H1 (cell line): ENCODE results near the gene ARL6IP1. TPM values are rescaled to one million over a fixed set of nuclear protein-coding genes. Genes with fewer than 3 reads are reported as not detected.

Source experiments
- CTCF ChIA-PET: fragments of 300-600 bp; sonication (Branson Sonifier 250); formaldehyde crosslinking; loops from one replicate; lab custom pipeline; 2021; ENCODE audit not compliant: partially characterized antibody; lab: Charles Lee
- POLR2A ChIA-PET: fragments of 300-600 bp; sonication (Branson Sonifier 250); formaldehyde crosslinking; loops from one replicate; lab custom pipeline; 2021; ENCODE audit warnings: inconsistent platforms; ENCODE audit not compliant: partially characterized antibody; lab: Charles Lee
- DNase-seq, 2 experiments: peaks; one replicate each; pipeline versions ENCODE4 v3.0.0 to v3.0.0-alpha.2; 2010 to 2022; ENCODE audit warnings: low spot score in 2 of 2, low read depth in 1 of 2, mixed read lengths in 1 of 2
- FAIRE-seq: peaks from 2 replicates; lab custom pipeline; 2011; peaks lifted over from hg19 to GRCh38; lab: Jason Lieb, UNC
- H2AFZ ChIP-seq: 2 replicates; pipeline ENCODE4 v1.8.1; 2012; ENCODE audit warnings: low read length, inconsistent platforms
- H2AK5ac ChIP-seq: 2 replicates; pipeline ENCODE4 v1.6.1; 2013; ENCODE audit warnings: low read depth, low read length
- H2BK120ac ChIP-seq: replicated peaks from 2 replicates; pipeline ENCODE3; 2013; ENCODE audit warnings: low read depth, low read length, inconsistent platforms
- H2BK12ac ChIP-seq: 2 replicates; pipeline ENCODE4 v1.6.1; 2013; ENCODE audit warnings: low read depth, low read length
- H2BK15ac ChIP-seq: 2 replicates; pipeline ENCODE4 v1.6.1; 2013; ENCODE audit warnings: low read length
- H2BK20ac ChIP-seq: 2 replicates; pipeline ENCODE4 v1.6.1; 2013; ENCODE audit warnings: low read length
- H2BK5ac ChIP-seq: 2 replicates; pipeline ENCODE4 v1.6.1; 2013; ENCODE audit warnings: low read depth, low read length
- H3K14ac ChIP-seq: 2 replicates; pipeline ENCODE4 v1.6.1; 2013; ENCODE audit warnings: inconsistent platforms; ENCODE audit not compliant: insufficient read length
- H3K18ac ChIP-seq: 2 replicates; pipeline ENCODE4 v1.6.1; 2013; ENCODE audit warnings: low read length; ENCODE audit errors: extremely low read depth
- H3K23ac ChIP-seq: 2 replicates; pipeline ENCODE4 v1.6.1; 2013; ENCODE audit warnings: inconsistent platforms; ENCODE audit not compliant: insufficient read length
- H3K23me2 ChIP-seq: 2 replicates; pipeline ENCODE4 v1.6.1; 2013; ENCODE audit warnings: low read depth, low read length
- H3K27ac ChIP-seq: 2 replicates; pipeline ENCODE4 v1.6.1; 2011; ENCODE audit warnings: low read depth, low read length, inconsistent platforms
- H3K27me3 ChIP-seq, 4 experiments: replicated peaks in 1 of 4; 1 replicate in 1 of 4; 2 replicates in 3 of 4; pipeline versions ENCODE4 v1.6.1 to v1.8.1; 2011 to 2013; ENCODE audit warnings: low read length in 3 of 4, mild to moderate bottlenecking in 3 of 4, inconsistent platforms in 2 of 4, mixed read lengths in 2 of 4, moderate library complexity in 1 of 4; ENCODE audit not compliant: control insufficient read depth in 3 of 4, insufficient read depth in 3 of 4; ENCODE audit errors: extremely low read depth in 1 of 4
- H3K36me3 ChIP-seq, 4 experiments: 2 replicates each; pipeline versions ENCODE4 v1.6.1 to v1.8.1; 2011 to 2013; ENCODE audit warnings: mild to moderate bottlenecking in 4 of 4, low read length in 3 of 4, moderate library complexity in 2 of 4, control low read depth in 1 of 4, inconsistent platforms in 1 of 4; ENCODE audit not compliant: insufficient read depth in 4 of 4, control insufficient read depth in 2 of 4
- H3K4ac ChIP-seq: replicated peaks from 2 replicates; pipeline ENCODE3; 2013; ENCODE audit warnings: low read length, low read depth, mixed read lengths, inconsistent platforms; ENCODE audit not compliant: insufficient read length
- H3K4me1 ChIP-seq, 4 experiments: replicated peaks in 1 of 4; 1 replicate in 1 of 4; 2 replicates in 3 of 4; pipeline versions ENCODE4 v1.6.1 to v1.8.1; 2011 to 2013; ENCODE audit warnings: low read length in 3 of 4, inconsistent platforms in 2 of 4, mixed read lengths in 1 of 4; ENCODE audit not compliant: insufficient read depth in 4 of 4, control insufficient read depth in 3 of 4
- H3K4me2 ChIP-seq, 2 experiments: 2 replicates each; pipeline versions ENCODE4 v1.6.1 to v1.8.1; 2011 to 2013; ENCODE audit warnings: low read depth in 2 of 2, low read length in 2 of 2, control low read depth in 1 of 2, inconsistent platforms in 1 of 2, mild to moderate bottlenecking in 1 of 2; ENCODE audit not compliant: insufficient read depth in 1 of 2
- H3K4me3 ChIP-seq, 4 experiments: fragments of 200-600, 300-600 bp in 1 of 4; sonication (generic), shearing (Covaris generic), sonication (Bioruptor Twin) in 1 of 4; 2 replicates each; pipeline versions ENCODE4 v1.5.1 to v1.8.1; 2011 to 2016; ENCODE audit warnings: low read length in 4 of 4, low read depth in 3 of 4, control low read depth in 2 of 4, inconsistent platforms in 2 of 4, mild to moderate bottlenecking in 2 of 4, mixed read lengths in 1 of 4, moderate library complexity in 1 of 4; ENCODE audit not compliant: insufficient read depth in 2 of 4; ENCODE audit errors: extremely low read depth in 1 of 4
- H3K56ac ChIP-seq: replicated peaks from 2 replicates; pipeline ENCODE3; 2013; ENCODE audit warnings: low read depth, mild to moderate bottlenecking, mixed read lengths, low read length, inconsistent platforms; ENCODE audit not compliant: insufficient read length
- H3K79me1 ChIP-seq: 2 replicates; pipeline ENCODE4 v1.6.1; 2013; ENCODE audit warnings: low read depth, low read length, control low read depth
- H3K79me2 ChIP-seq, 2 experiments: 2 replicates each; pipeline versions ENCODE4 v1.6.1 to v1.8.1; 2012 to 2013; ENCODE audit warnings: low read length in 2 of 2, mild to moderate bottlenecking in 2 of 2, inconsistent platforms in 1 of 2; ENCODE audit not compliant: insufficient read depth in 2 of 2, control insufficient read depth in 1 of 2
- H3K9ac ChIP-seq, 4 experiments: replicated peaks in 1 of 4; 1 replicate in 1 of 4; 2 replicates in 3 of 4; pipeline versions ENCODE4 v1.6.1 to v1.8.1; 2011 to 2013; ENCODE audit warnings: low read depth in 3 of 4, low read length in 3 of 4, control low read depth in 2 of 4, mild to moderate bottlenecking in 2 of 4, moderate library complexity in 2 of 4, inconsistent platforms in 1 of 4; ENCODE audit errors: extremely low read depth in 1 of 4
- H3K9me3 ChIP-seq, 2 experiments: 2 replicates each; pipeline versions ENCODE4 v1.6.1 to v1.8.1; 2012 to 2013; ENCODE audit warnings: mild to moderate bottlenecking in 2 of 2, moderate library complexity in 2 of 2, control low read depth in 1 of 2, inconsistent platforms in 1 of 2, low read depth in 1 of 2, low read length in 1 of 2, mixed read lengths in 1 of 2; ENCODE audit not compliant: insufficient read depth in 2 of 2
- H4K20me1 ChIP-seq, 2 experiments: replicated peaks in 1 of 2; 2 replicates each; pipeline versions ENCODE3 to v1.8.1; 2011 to 2013; ENCODE audit warnings: inconsistent platforms in 2 of 2, low read length in 2 of 2, mild to moderate bottlenecking in 1 of 2; ENCODE audit not compliant: insufficient read depth in 2 of 2, control insufficient read depth in 1 of 2
- H4K5ac ChIP-seq: 2 replicates; pipeline ENCODE4 v1.6.1; 2013; ENCODE audit warnings: low read length, low read depth, mixed read lengths, inconsistent platforms; ENCODE audit not compliant: insufficient read length
- H4K8ac ChIP-seq: 2 replicates; pipeline ENCODE4 v1.8.0; 2013; ENCODE audit warnings: mild to moderate bottlenecking, moderate library complexity, low read length, inconsistent platforms; ENCODE audit not compliant: insufficient read depth; ENCODE audit errors: extremely low read depth
- H4K91ac ChIP-seq: replicated peaks from 2 replicates; pipeline ENCODE3; 2013; ENCODE audit warnings: low read length, mixed read lengths, inconsistent platforms; ENCODE audit not compliant: insufficient read length
- BCL11A ChIP-seq, 2 experiments: IDR thresholded peaks; one replicate each; pipeline ENCODE4 v1.6.1; 2011; ENCODE audit warnings: low read depth in 2 of 2, low read length in 2 of 2, mild to moderate bottlenecking in 2 of 2
- BRCA1 ChIP-seq: IDR thresholded peaks from 2 replicates; pipeline ENCODE4 v1.6.1; 2012; ENCODE audit warnings: low read depth, low read length, improper control_type of control experiment
- CEBPB ChIP-seq: IDR thresholded peaks from 2 replicates; pipeline ENCODE4 v1.6.1; 2012; ENCODE audit warnings: low read depth, low read length
- CHD1 ChIP-seq: IDR thresholded peaks from 2 replicates; pipeline ENCODE4 v1.6.1; 2012; ENCODE audit warnings: low read depth, low read length, improper control_type of control experiment
- CREB1 ChIP-seq: IDR thresholded peaks from 2 replicates; pipeline ENCODE4 v1.6.1; 2012; ENCODE audit warnings: inconsistent platforms
- EGR1 ChIP-seq: IDR thresholded peaks from 2 replicates; pipeline ENCODE4 v1.6.1; 2011; ENCODE audit warnings: low read depth, low read length, borderline replicate concordance
- EZH2 ChIP-seq: fragments of 200-600 bp; sonication (generic); IDR thresholded peaks from 2 replicates; pipeline ENCODE4 v1.7.1; 2012; ENCODE audit warnings: low read depth, mild to moderate bottlenecking, moderate library complexity, low read length, inconsistent platforms; ENCODE audit not compliant: severe bottlenecking
- JUN ChIP-seq: IDR thresholded peaks from 2 replicates; pipeline ENCODE4 v1.6.1; 2011; ENCODE audit warnings: low read depth, mild to moderate bottlenecking, improper control_type of control experiment, low read length
- POLR2AphosphoS5 ChIP-seq: IDR thresholded peaks from 2 replicates; pipeline ENCODE4 v1.6.1; 2011; ENCODE audit warnings: low read depth, low read length
- SIRT6 ChIP-seq: IDR thresholded peaks from one replicate; pipeline ENCODE4 v1.7.1; 2012; ENCODE audit warnings: low read length, inconsistent platforms
- SP1 ChIP-seq: IDR thresholded peaks from 2 replicates; pipeline ENCODE4 v1.6.1; 2011; ENCODE audit warnings: low read depth, low read length
- SP4 ChIP-seq: IDR thresholded peaks from 2 replicates; pipeline ENCODE4 v1.6.1; 2012; ENCODE audit warnings: low read length, inconsistent platforms
- TAF1 ChIP-seq: IDR thresholded peaks from 2 replicates; pipeline ENCODE4 v1.6.1; 2011; ENCODE audit warnings: mild to moderate bottlenecking, low read depth, low read length
- TBP ChIP-seq: IDR thresholded peaks from 2 replicates; pipeline ENCODE4 v1.6.1; 2011; ENCODE audit warnings: low read depth, low read length, improper control_type of control experiment
- TEAD4 ChIP-seq: IDR thresholded peaks from 2 replicates; pipeline ENCODE4 v1.6.1; 2012; ENCODE audit warnings: low read depth, low read length, inconsistent platforms, mixed read lengths
- ZNF274 ChIP-seq: IDR thresholded peaks from 2 replicates; pipeline ENCODE4 v1.7.0; 2012; ENCODE audit warnings: low read length, borderline replicate concordance; ENCODE audit errors: extremely low read depth
- WGBS, 2 experiments: shearing (Covaris generic) in 1 of 2; methylation state at CpG; one replicate each; pipeline versions ENCODE4 v1.1.6 to v1.1.7; 2013 to 2015; ENCODE audit warnings: low lambda C conversion rate in 2 of 2, mixed read lengths in 2 of 2, inconsistent platforms in 1 of 2, low coverage in 1 of 2, missing lambda C conversion rate in 1 of 2; ENCODE audit not compliant: insufficient replicate concordance in 2 of 2, insufficient coverage in 1 of 2, insufficient read length in 1 of 2; ENCODE audit errors: extremely low coverage in 1 of 2, missing lambda C conversion rate in 1 of 2; 5-methylcytosine and 5-hydroxymethylcytosine counted together
- polyA plus RNA-seq, 7 experiments: library from polyadenylated mRNA; depleted of rRNA in 3 of 7; stranded (reverse) in 5 of 7; unstranded in 2 of 7; fragments of >200 nt in 5 of 7; fragments of 200-250 nt in 2 of 7; gene quantifications; 1 replicate in 5 of 7; 2 replicates in 1 of 7; 4 replicates in 1 of 7; pipeline versions ENCODE4 v1.2.1 to v1.2.3, GENCODE V29; 2011 to 2013; ENCODE audit warnings: missing spikeins in 2 of 7, mixed read lengths in 2 of 7
- total RNA-seq: library from RNA; stranded (reverse); fragmentation: NEBNext Ultra II Directional; extraction: Animal tissue kit (Norgen Biotek cat#: 25700); gene quantifications from 2 replicates; pipeline ENCODE4 v1.2.1, GENCODE V29; 2021

The ARL6IP1 gene
- total and polyA plus RNA-seq, 2 of the 8 experiments (the other 6 are each of a cell fraction or from before 2014, with no cell fraction given), result 162 to 170 TPM

DNA sequence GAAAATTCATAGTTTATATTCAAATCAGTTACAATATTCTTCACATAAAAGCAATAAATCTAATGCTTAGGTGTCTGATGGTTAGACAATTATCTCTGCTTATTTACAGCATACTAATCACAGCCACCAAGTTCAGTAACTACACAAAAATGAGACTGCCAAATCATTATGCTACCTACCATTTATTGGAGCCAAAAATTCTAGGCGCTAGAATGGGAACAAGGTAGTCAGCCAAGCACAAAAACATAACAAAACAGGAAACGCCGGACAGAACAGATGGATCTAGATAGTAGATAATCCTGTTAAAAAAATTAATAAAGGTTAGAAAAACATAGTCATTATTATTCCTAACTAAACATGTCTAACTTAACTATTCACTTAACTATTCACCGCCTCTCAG, 3.6 kb downstream of the ARL6IP1 start:
- Histone ChIP-seq H3K4me2 (no peak overlapping the region), H3K14ac (no peak overlapping the region), H4K8ac (no peak overlapping the region), H3K36me3 (peaks cover 10 to 57% (median 26%) of the 10 kb centered on the region in 4 experiments), H2AFZ (no peak overlapping the region), H3K18ac (no peak overlapping the region), H4K5ac (no peak overlapping the region), H3K4me3 (no peak overlapping the region), H3K27me3 (no peaks in the 10 kb centered on the region), H2BK12ac (no peak overlapping the region), H2AK5ac (no peak overlapping the region), H3K56ac (no peak overlapping the region), H2BK15ac (no peak overlapping the region), H2BK20ac (no peak overlapping the region), H4K20me1 (peaks cover 4 to 7% of the 10 kb centered on the region in 2 experiments), H4K91ac (no peak overlapping the region), H3K4ac (no peak overlapping the region), H3K23ac (no peak overlapping the region), H3K79me1 (no peaks in the 10 kb centered on the region), H3K23me2 (peaks cover 3% of the 10 kb centered on the region; the same call in 1 of the 2 replicates), H3K4me1 (peaks cover 0 to 3% (median 2%) of the 10 kb centered on the region in 4 experiments; a peak in 2 of 7 replicates), H3K27ac (no peak overlapping the region), H2BK5ac (no peak overlapping the region), H3K9ac (no peak overlapping the region), H3K79me2 (peaks cover 16 to 46% of the 10 kb centered on the region in 2 experiments), H2BK120ac (no peak overlapping the region), H3K9me3 (no peaks in the 10 kb centered on the region; a peak in 1 of 4 replicates)
- ChIA-PET POLR2A (interaction anchor here (0.6 to 14.8 kb wide), 2 partner anchors 8 to 9 kb away, joined by 3 to 503 read pairs; partner anchors contain the start of gene RPS15A), CTCF (interaction anchor here (0.7 kb wide), 1 partner anchor 23 kb away, joined by 3 read pairs; no protein-coding TSS in a partner anchor)
- 92% methylated on average over 4 of the region's 4 CpGs; no CpG with 5 or more reads in 1 of the 2 experiments for WGBS, 2 experiments
- no peak for FAIRE-seq
- no peak for DNase-seq
- TF ChIP-seq CHD1 (no peak), TBP (no peak), EGR1 (no peak), CREB1 (no peak), TEAD4 (no peak), EZH2 (no peak), CEBPB (no peak), SP4 (no peak), POLR2AphosphoS5 (no peak), SP1 (no peak), JUN (no peak), ZNF274 (no peak), SIRT6 (no peak), BCL11A (IDR thresholded peaks at IDR 0.05; ENCODE audit: low read depth in 2 of 2, low read length in 2 of 2) (no peak), BRCA1 (no peak), TAF1 (no peak)
